ENCODE results near the gene B4GALNT1. TPM values are rescaled to one million over a fixed set of nuclear protein-coding genes. Genes with fewer than 3 reads are reported as not detected.

The B4GALNT1 gene
- total RNA-seq, 1 experiment from 2014 or later: 31.3 TPM

- no peak for ATAC-seq
- Histone ChIP-seq H3K27ac (ENCODE audit: low read depth, low read length) (no peak overlapping the region), H3K4me2 (ENCODE audit: low read length) (no peak overlapping the region), H3K4me1 (ENCODE audit: control insufficient read depth in 1 of 2, insufficient read depth in 2 of 2, low read length in 2 of 2) (peaks cover 0 to 9% of the 10 kb centered on the region in 2 experiments; a peak in 1 of 4 replicates), H3K36me3 (ENCODE audit: control insufficient read depth in 1 of 2, insufficient read depth in 2 of 2, low read length in 2 of 2) (no peaks in the 10 kb centered on the region), H3K9ac (ENCODE audit: low read length) (no peak overlapping the region), H3K9me3 (ENCODE audit: control insufficient read depth in 1 of 2, insufficient read depth in 1 of 2, low read depth in 1 of 2, low read length in 2 of 2) (no peaks in the 10 kb centered on the region), H3K79me2 (ENCODE audit: insufficient read depth, low read length) (no peaks in the 10 kb centered on the region), H2AFZ (ENCODE audit: low read depth, low read length, poor library complexity, severe bottlenecking) (no peak overlapping the region), H3K4me3 (replicated peaks in 1 of 2; ENCODE audit: low read depth in 1 of 2, low read length in 2 of 2) (no peak overlapping the region), H4K20me1 (ENCODE audit: insufficient read depth) (no peaks in the 10 kb centered on the region), H3K9me2 (ENCODE audit: insufficient read depth) (no peaks in the 10 kb centered on the region), H3K27me3 (ENCODE audit: insufficient read depth, low read length) (no peaks in the 10 kb centered on the region)
- no peak for TF ChIP-seq SIN3A (IDR thresholded peaks at IDR 0.05; ENCODE audit: low read depth)
- ChIA-PET RAD21 (ENCODE audit: low non-redundant PET in 1 of 2, low total read pairs in 2 of 2, uncharacterized antibody in 2 of 2, unreplicated experiment in 2 of 2) (no interaction called here), POLR2A (no interaction called here), CTCF (no interaction called here)
- no TSS peak for BruUV-seq (replicated peaks)
- DNase-seq (ENCODE audit: low read depth, low spot score): no peak
- intact Hi-C loops (cut with micrococcal nuclease): no loop called here
These were observed 23.8 kb downstream of the B4GALNT1 start for GRCh38 chr12:57609101-57609780.

GRCh38 chr12:57607958-57608663 lies 24.9 kb downstream of the B4GALNT1 start:
- ChIA-PET CTCF (interaction anchor here (1.5 kb wide), 1 partner anchor 25 kb away, joined by 4 read pairs; no protein-coding TSS in a partner anchor), POLR2A (no interaction called here), RAD21 (ENCODE audit: low non-redundant PET in 1 of 2, low total read pairs in 2 of 2, uncharacterized antibody in 2 of 2, unreplicated experiment in 2 of 2) (no interaction called here)
- Histone ChIP-seq H2AFZ (ENCODE audit: low read depth, low read length, poor library complexity, severe bottlenecking) (no peak overlapping the region), H3K9me2 (ENCODE audit: insufficient read depth) (no peaks in the 10 kb centered on the region), H3K9me3 (ENCODE audit: control insufficient read depth in 1 of 2, insufficient read depth in 1 of 2, low read depth in 1 of 2, low read length in 2 of 2) (no peaks in the 10 kb centered on the region), H3K4me2 (ENCODE audit: low read length) (no peak overlapping the region), H3K4me1 (ENCODE audit: control insufficient read depth in 1 of 2, insufficient read depth in 2 of 2, low read length in 2 of 2) (peaks cover 2 to 9% of the 10 kb centered on the region in 2 experiments; a peak in 2 of 4 replicates), H4K20me1 (ENCODE audit: insufficient read depth) (no peaks in the 10 kb centered on the region), H3K27me3 (ENCODE audit: insufficient read depth, low read length) (no peaks in the 10 kb centered on the region), H3K4me3 (replicated peaks in 1 of 2; ENCODE audit: low read depth in 1 of 2, low read length in 2 of 2) (no peak overlapping the region), H3K36me3 (ENCODE audit: control insufficient read depth in 1 of 2, insufficient read depth in 2 of 2, low read length in 2 of 2) (no peaks in the 10 kb centered on the region), H3K9ac (ENCODE audit: low read length) (no peak overlapping the region), H3K27ac (ENCODE audit: low read depth, low read length) (no peak overlapping the region), H3K79me2 (ENCODE audit: insufficient read depth, low read length) (no peaks in the 10 kb centered on the region)
- TF ChIP-seq SRF (IDR thresholded peaks at IDR 0.05; ENCODE audit: low read depth) (no peak), POLR2AphosphoS5 (IDR thresholded peaks at IDR 0.05; ENCODE audit: low read depth, low read length) (no peak), TCF7L2 (IDR thresholded peaks at IDR 0.05; ENCODE audit: borderline replicate concordance, extremely low read depth, insufficient read depth, insufficient read length) (no peak)
- BruUV-seq (replicated peaks): no TSS peak
- ATAC-seq (no peak), DNase-seq (ENCODE audit: low read depth, low spot score) (no peak)
- intact Hi-C loops (cut with micrococcal nuclease): no loop called here

All from HCT116 (cell line).